ENCODE results near the gene GNAI3. TPM values are rescaled to one million over a fixed set of nuclear protein-coding genes. Genes with fewer than 3 reads are reported as not detected.

GNAI3 gene
- total and polyA plus RNA-seq, 2 of the 8 experiments (the other 6 are each of a cell fraction or from before 2014, with no cell fraction given) = 4.0 to 9.8 TPM

- TF ChIP-seq CTBP2 (IDR thresholded peaks at IDR 0.05; ENCODE audit: borderline replicate concordance, insufficient read depth, insufficient read length, low read length) = no peak
- no peak for TF ChIP-seq ATF3 (IDR thresholded peaks at IDR 0.05; ENCODE audit: insufficient read depth, low read depth, low read length)
- TF ChIP-seq POU5F1 (IDR thresholded peaks at IDR 0.05; ENCODE audit: low read depth, low read length) = no peak
- TF ChIP-seq RXRA (IDR thresholded peaks at IDR 0.05; ENCODE audit: insufficient read depth, low read depth, low read length) = peak; percentile 86; the same call in 1 of the 2 replicates
- TF ChIP-seq TAF1 (IDR thresholded peaks at IDR 0.05; ENCODE audit: low read depth, low read length) = 0 out of 2 replicates have a peak, but pooled peaks have one; percentile 29
- TF ChIP-seq EP300 (IDR thresholded peaks at IDR 0.05; ENCODE audit: borderline replicate concordance in 1 of 2, low read depth in 2 of 2, low read length in 2 of 2) = 0 out of 3 replicates have a peak, but pooled peaks of 1 of the 2 experiments have one; percentile 12
- TF ChIP-seq BCL11A (IDR thresholded peaks at IDR 0.05; ENCODE audit: low read depth in 2 of 2, low read length in 2 of 2) = no peak
- no peak for TF ChIP-seq SP4 (IDR thresholded peaks at IDR 0.05; ENCODE audit: low read length)
- TF ChIP-seq TCF12 (IDR thresholded peaks at IDR 0.05; ENCODE audit: low read depth, low read length) = no peak
- 0 out of 2 replicates have a peak, but pooled peaks have one; percentile 45 for TF ChIP-seq CHD2 (IDR thresholded peaks at IDR 0.05; ENCODE audit: low read length)
- no peak for TF ChIP-seq RFX5 (IDR thresholded peaks at IDR 0.05; ENCODE audit: borderline replicate concordance, low read depth, low read length)
- 0 out of 2 replicates have a peak, but pooled peaks have one; percentile 13 for TF ChIP-seq E2F6 (IDR thresholded peaks at IDR 0.05)
Observed at GRCh38 chr1:109643385-109644230, 95.2 kb downstream of the GNAI3 start (continued).

Measured in H1 (cell line).